ENCODE measurements around the gene C13orf46. TPM values are rescaled to one million over a fixed set of nuclear protein-coding genes. Genes with fewer than 3 reads are reported as not detected.

C13orf46 gene
- total and polyA plus RNA-seq, 2 experiments from 2014 or later = 0.20 to 0.23 TPM

DNA sequence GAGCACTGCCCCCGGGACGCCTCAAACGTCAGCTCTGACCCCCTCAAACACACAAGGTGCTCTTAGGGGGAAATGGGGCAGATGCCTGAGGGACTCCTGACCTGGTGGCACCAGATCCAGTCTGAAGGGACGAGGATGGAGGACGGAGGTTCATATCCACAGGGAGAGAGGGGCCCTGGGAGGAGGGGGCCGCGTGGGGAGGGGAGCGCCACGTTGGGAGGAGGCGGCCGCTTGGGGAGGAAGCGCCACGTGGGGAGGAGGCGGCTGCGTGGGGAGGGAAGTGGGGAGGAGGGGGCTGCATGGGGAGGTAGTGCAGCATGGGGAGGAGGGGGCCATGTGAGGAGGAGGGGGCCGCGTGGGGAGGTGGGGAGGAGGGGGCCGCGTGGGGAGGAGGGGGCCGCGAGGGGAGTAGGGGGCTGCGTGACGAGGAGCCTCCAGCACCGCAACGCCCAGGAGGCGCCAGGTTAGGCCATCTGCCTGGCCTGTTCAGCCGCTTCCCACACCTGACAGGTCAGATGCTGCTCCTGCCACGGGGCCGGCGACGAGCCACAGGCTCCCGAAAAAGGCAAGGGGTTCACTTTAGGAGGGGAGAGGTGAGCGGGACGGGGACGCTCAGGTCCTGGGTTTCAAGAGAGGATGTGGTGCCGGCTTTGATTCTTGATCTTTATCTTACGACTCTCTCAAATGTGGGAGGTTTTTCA is 36.7 kb upstream of the C13orf46 start:
- TF ChIP-seq, protein P1, sequence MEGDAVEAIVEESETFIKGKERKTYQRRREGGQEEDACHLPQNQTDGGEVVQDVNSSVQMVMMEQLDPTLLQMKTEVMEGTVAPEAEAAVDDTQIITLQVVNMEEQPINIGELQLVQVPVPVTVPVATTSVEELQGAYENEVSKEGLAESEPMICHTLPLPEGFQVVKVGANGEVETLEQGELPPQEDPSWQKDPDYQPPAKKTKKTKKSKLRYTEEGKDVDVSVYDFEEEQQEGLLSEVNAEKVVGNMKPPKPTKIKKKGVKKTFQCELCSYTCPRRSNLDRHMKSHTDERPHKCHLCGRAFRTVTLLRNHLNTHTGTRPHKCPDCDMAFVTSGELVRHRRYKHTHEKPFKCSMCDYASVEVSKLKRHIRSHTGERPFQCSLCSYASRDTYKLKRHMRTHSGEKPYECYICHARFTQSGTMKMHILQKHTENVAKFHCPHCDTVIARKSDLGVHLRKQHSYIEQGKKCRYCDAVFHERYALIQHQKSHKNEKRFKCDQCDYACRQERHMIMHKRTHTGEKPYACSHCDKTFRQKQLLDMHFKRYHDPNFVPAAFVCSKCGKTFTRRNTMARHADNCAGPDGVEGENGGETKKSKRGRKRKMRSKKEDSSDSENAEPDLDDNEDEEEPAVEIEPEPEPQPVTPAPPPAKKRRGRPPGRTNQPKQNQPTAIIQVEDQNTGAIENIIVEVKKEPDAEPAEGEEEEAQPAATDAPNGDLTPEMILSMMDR (IDR thresholded peaks at IDR 0.05; ENCODE audit: poor library complexity) = no peak
- no peak for TF ChIP-seq EZH2phosphoT487 (IDR thresholded peaks at IDR 0.05; ENCODE audit: low read depth, severe bottlenecking, unreplicated experiment)
- no peak for TF ChIP-seq EZH2 (IDR thresholded peaks at IDR 0.05; ENCODE audit: borderline replicate concordance)
- no peaks in the 10 kb centered on the region for H4K20me1 ChIP-seq (ENCODE audit: insufficient read depth, poor library complexity, severe bottlenecking)
- no peaks in the 10 kb centered on the region for H3K9me3 ChIP-seq (ENCODE audit: low read depth)
- no peak overlapping the region for H2AFZ ChIP-seq
- no peak for DNase-seq (ENCODE audit: low spot score)
- 94% methylated on average over 18 of the region's 37 CpGs for WGBS (ENCODE audit: low lambda C conversion rate, missing lambda C conversion rate)
- H3K36me3 ChIP-seq (replicated peaks; ENCODE audit: insufficient read depth, low read depth) = no peaks in the 10 kb centered on the region
- H3K4me3 ChIP-seq = no peak overlapping the region
- no peaks in the 10 kb centered on the region for H3K27me3 ChIP-seq
- H3K27ac ChIP-seq = no peak overlapping the region
- no peak overlapping the region for H3K4me2 ChIP-seq
- H3K9me2 ChIP-seq (replicated peaks; ENCODE audit: insufficient read depth) = no peaks in the 10 kb centered on the region
- H3K4me1 ChIP-seq (ENCODE audit: insufficient read depth) = no peaks in the 10 kb centered on the region
- H3K79me2 ChIP-seq = no peaks in the 10 kb centered on the region

DNA sequence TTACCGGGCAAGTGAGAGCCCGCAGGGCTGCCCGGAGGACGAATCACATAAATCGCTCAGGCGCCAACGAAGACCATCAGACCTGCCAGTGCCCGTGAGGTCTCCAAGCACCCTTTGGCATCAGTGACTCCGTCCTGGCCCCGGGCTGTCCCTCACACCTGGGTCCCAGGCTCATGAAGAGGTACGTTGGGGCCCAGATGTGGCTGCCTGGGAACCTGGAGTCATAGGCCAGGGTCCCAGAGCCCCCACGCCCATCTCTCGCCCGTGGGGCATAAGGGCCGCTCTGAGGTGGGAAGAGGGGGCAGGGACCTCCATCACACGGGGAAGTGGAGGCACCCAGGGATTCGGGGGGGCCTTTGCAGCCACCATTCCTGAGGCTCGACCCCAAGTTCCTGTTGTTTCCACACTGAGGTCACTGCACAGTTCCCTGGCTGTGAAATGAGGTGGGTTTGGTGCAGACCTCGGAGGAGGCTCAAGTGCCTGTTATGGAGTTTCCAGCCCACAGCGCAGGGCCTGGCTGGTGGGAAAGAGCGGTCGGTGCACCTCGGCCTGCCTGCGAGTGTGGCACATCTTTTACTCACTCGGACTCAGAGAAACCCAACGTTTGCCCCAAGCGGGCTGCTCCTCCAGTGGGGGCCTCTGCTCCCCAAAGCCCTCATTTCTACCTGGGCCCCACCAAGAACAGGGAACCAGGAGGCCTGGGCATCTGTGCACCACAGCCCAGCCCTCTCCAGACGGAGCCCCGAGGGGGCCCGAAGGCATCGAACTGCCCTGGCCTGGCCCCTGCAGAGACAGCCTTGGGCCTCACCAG is 35.9 kb upstream of the C13orf46 start:
- H3K36me3 ChIP-seq (replicated peaks; ENCODE audit: insufficient read depth, low read depth) = no peaks in the 10 kb centered on the region
- H3K79me2 ChIP-seq = no peaks in the 10 kb centered on the region
- H3K4me2 ChIP-seq = no peak overlapping the region

DNA sequence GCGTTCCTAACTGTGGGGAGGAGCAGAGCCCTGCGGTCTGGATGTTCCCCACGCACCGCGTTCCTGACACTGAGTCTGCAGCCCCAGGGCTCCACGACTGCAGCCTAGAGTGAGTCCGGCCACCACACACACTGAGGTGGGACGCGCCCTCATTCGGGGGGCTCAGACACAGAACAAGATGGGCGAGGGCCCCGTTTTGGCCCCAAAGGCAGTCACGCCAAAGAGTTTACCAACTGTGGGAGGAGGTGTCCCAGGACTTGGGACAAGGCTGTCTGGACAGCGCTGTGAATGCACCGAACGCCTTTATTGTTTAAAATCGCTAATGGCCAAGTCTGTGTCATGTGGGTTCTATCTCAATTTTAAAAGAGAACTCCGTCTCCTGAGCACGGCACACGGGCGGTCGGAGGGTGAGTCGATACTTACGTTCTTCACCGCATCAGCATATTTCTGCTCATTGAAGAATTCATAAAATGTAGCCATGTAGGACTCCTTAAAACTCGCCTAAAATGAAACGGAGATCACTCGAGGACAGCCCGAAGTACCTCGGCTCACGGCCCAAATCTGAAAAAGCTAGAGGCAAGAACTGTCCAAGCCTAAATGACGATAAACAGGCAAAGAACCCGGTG is 35.2 kb upstream of the C13orf46 start:
- no peak for DNase-seq (ENCODE audit: low spot score)
- Histone ChIP-seq H4K20me1 (ENCODE audit: insufficient read depth, poor library complexity, severe bottlenecking) (no peaks in the 10 kb centered on the region), H3K36me3 (replicated peaks; ENCODE audit: insufficient read depth, low read depth) (no peaks in the 10 kb centered on the region), H2AFZ (no peak overlapping the region), H3K79me2 (no peaks in the 10 kb centered on the region), H3K4me2 (no peak overlapping the region), H3K27me3 (no peaks in the 10 kb centered on the region), H3K27ac (no peak overlapping the region), H3K4me1 (ENCODE audit: insufficient read depth) (peaks cover 4% of the 10 kb centered on the region), H3K4me3 (no peak overlapping the region), H3K9me2 (replicated peaks; ENCODE audit: insufficient read depth) (no peaks in the 10 kb centered on the region), H3K9me3 (ENCODE audit: low read depth) (no peaks in the 10 kb centered on the region)
- 89% methylated on average over 30 of the region's 33 CpGs for WGBS (ENCODE audit: low lambda C conversion rate, missing lambda C conversion rate)
- TF ChIP-seq EZH2 (IDR thresholded peaks at IDR 0.05; ENCODE audit: borderline replicate concordance) (no peak), EZH2phosphoT487 (IDR thresholded peaks at IDR 0.05; ENCODE audit: low read depth, severe bottlenecking, unreplicated experiment) (no peak)
- TF ChIP-seq, protein P1 (IDR thresholded peaks at IDR 0.05; ENCODE audit: poor library complexity) = no peak

More for the DNA sequence above, 35.9 kb upstream of the C13orf46 start:
- Histone ChIP-seq H3K9me2 (replicated peaks; ENCODE audit: insufficient read depth) (no peaks in the 10 kb centered on the region), H3K4me1 (ENCODE audit: insufficient read depth) (peaks cover 4% of the 10 kb centered on the region), H3K27me3 (no peaks in the 10 kb centered on the region), H2AFZ (no peak overlapping the region), H3K4me3 (no peak overlapping the region), H3K9me3 (ENCODE audit: low read depth) (no peaks in the 10 kb centered on the region), H4K20me1 (ENCODE audit: insufficient read depth, poor library complexity, severe bottlenecking) (no peaks in the 10 kb centered on the region), H3K27ac (no peak overlapping the region)
- DNase-seq (ENCODE audit: low spot score) = no peak
- WGBS (ENCODE audit: low lambda C conversion rate, missing lambda C conversion rate) = 92% methylated on average over 31 of the region's 31 CpGs
- TF ChIP-seq, protein P1 (IDR thresholded peaks at IDR 0.05; ENCODE audit: poor library complexity) = no peak
- TF ChIP-seq EZH2 (IDR thresholded peaks at IDR 0.05; ENCODE audit: borderline replicate concordance) (no peak), EZH2phosphoT487 (IDR thresholded peaks at IDR 0.05; ENCODE audit: low read depth, severe bottlenecking, unreplicated experiment) (no peak)
